Neuron (in vitro differentiated cells): ENCODE results near the gene CMBL.
"Not testable (repeated sequence)": the region's sequence is repeated elsewhere in the genome, so short reads cannot be mapped to it uniquely, and the experiment has no call there.

Experiments
- H2AFZ ChIP-seq: one replicate; pipeline ENCODE4 v1.6.1; 2013; ENCODE audit warnings: low read depth, mild to moderate bottlenecking, inconsistent platforms, low read length, moderate library complexity
- H3K27me3 ChIP-seq: one replicate; pipeline ENCODE4 v1.6.1; 2013; ENCODE audit warnings: low read length; ENCODE audit not compliant: insufficient read depth
- H3K36me3 ChIP-seq: one replicate; pipeline ENCODE4 v1.6.1; 2013; ENCODE audit warnings: low read length; ENCODE audit not compliant: insufficient read depth
- H3K4me1 ChIP-seq: one replicate; pipeline ENCODE4 v1.6.1; 2013; ENCODE audit warnings: low read length; ENCODE audit not compliant: insufficient read depth
- H3K4me3 ChIP-seq: 2 replicates; pipeline ENCODE4 v1.5.1; 2013; ENCODE audit warnings: mild to moderate bottlenecking, low read length, moderate library complexity
- H3K9me3 ChIP-seq: one replicate; pipeline ENCODE4 v1.6.1; 2013; ENCODE audit warnings: low read length

Gene CMBL

DNA sequence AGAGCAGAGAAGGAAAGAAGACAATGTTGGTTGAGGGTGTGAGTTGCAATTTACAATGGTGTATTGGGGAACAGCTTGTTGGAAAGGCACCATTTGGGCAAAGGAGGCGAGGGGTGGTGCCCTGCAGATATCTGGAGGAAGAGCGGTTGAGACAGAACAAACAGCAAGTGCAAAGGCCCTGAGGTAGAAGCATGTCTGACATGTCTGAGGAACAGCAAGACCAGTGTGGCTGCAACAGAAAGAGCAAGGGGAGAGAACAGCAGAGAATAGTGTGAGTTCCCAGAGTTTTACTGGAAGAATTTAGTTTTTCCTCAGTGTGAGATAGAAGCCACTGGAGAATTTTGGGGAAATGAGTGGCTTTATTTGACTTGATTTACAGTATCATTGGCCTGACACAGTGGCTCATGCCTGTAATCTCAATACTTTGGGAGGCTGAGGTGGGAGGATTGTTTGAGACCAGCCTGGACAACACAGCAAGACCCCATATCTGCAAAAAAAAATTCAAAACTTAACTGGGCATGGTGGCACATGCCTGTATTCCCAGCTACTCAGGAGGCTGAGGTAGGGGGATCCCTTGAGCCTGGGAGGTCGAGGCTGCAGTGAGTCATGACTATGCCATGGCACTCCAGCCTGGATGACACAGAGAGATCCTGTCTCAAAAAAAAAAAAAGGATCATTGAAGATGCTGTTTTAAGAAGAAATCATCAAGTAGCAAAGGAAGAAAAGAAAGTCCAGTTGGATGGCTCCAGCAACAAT is 13.6 kb downstream of the CMBL start:
- Histone ChIP-seq H3K36me3 (peaks cover 10% of the 10 kb centered on the region), H3K4me3 (no peak overlapping the region), H3K27me3 (no peaks in the 10 kb centered on the region), H3K9me3 (peaks cover 10% of the 10 kb centered on the region), H2AFZ (no peak overlapping the region), H3K4me1 (no peaks in the 10 kb centered on the region)

DNA sequence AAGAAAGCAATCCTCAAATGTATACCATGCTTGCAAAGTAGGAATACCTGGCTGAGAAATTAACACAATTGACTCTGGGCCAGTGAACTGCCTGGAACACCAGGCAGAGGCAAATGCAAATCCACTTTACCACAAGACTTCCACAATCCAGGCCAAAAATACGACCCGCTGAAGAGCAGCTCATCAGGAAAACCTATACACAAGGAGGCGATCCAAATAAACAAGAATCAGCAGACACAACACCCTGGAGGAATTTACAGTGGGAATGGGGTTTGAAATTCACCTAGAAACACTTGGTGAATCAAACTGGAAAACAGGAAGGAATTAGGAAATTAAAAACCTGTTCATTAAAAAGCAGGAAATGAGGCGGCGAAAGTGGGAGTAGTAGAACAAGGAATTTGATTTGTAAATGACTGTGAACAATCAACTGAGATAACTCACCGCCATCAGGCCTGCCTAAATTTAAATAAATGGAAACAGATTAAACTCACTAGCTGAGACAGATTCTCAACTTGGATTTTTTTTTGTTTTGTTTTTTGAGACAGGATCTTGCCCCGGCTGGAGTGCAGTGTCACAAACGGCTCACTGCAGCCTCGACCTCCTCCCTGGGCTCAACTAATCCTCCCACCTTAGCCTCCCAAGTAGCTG is 15.9 kb downstream of the CMBL start:
- H2AFZ ChIP-seq = no peak overlapping the region
- no peaks in the 10 kb centered on the region for H3K4me1 ChIP-seq
- H3K4me3 ChIP-seq = no peak overlapping the region
- H3K9me3 ChIP-seq = peaks cover 10% of the 10 kb centered on the region
- H3K27me3 ChIP-seq = no peaks in the 10 kb centered on the region
- H3K36me3 ChIP-seq = peaks cover 19% of the 10 kb centered on the region

GRCh38 chr5:10290438-10290837 is 17.3 kb downstream of the CMBL start:
- H3K9me3 ChIP-seq = peaks cover 3% of the 10 kb centered on the region

DNA sequence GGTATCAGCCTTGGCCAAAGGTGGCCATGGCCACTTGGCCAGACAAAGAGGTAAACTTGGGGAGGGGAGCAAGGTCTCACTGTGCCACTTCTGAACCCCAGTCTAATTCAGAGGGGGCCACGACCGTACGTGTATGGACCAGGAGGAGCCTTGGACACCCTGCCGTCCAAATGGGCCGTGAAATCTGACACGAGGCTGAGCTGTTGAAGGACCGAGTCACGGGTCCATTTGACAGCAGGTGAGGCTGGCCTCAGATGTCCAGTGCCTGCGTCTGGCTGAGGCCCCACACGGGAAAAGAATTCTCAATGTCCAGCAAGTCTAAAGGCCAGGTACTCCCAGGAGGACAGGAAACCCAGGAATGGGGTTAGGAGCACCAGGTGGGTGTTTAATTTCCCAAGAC is 17.7 kb downstream of the CMBL start:
- no peaks in the 10 kb centered on the region for H3K27me3 ChIP-seq

More at GRCh38 chr5:10290438-10290837, 17.3 kb downstream of the CMBL start:
- H3K27me3 ChIP-seq = no peaks in the 10 kb centered on the region
- peaks cover 21% of the 10 kb centered on the region for H3K36me3 ChIP-seq
- no peak overlapping the region for H3K4me3 ChIP-seq
- no peak overlapping the region for H2AFZ ChIP-seq
- no peaks in the 10 kb centered on the region for H3K4me1 ChIP-seq

DNA sequence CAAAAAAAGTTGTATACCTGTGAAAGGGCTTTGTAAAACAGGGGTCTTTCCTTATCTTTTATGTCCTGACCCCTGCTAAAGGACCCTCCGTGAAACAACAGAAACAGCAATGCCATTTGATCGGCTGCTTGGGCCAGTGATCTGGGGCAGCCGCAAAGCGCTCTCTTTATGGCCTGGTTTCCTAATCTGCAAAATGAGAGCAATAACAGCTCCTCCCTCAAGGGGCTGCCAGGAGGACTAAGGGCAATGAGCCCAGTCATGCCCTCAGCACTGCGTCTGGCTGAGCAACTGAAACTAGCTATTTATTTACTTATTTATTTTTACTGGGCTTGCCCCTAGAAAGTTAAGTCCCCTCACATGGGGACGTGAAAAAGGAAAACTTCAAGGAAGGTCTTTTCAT is 18.3 kb downstream of the CMBL start:
- Histone ChIP-seq H3K27me3 (no peaks in the 10 kb centered on the region), H3K4me3 (no peak overlapping the region), H3K4me1 (peaks cover 2% of the 10 kb centered on the region), H3K9me3 (no peaks in the 10 kb centered on the region), H2AFZ (no peak overlapping the region), H3K36me3 (peaks cover 21% of the 10 kb centered on the region)

More for the DNA sequence above, 17.7 kb downstream of the CMBL start:
- Histone ChIP-seq H3K4me3 (no peak overlapping the region), H2AFZ (no peak overlapping the region), H3K4me1 (no peaks in the 10 kb centered on the region), H3K9me3 (no peaks in the 10 kb centered on the region), H3K36me3 (peaks cover 21% of the 10 kb centered on the region)

DNA sequence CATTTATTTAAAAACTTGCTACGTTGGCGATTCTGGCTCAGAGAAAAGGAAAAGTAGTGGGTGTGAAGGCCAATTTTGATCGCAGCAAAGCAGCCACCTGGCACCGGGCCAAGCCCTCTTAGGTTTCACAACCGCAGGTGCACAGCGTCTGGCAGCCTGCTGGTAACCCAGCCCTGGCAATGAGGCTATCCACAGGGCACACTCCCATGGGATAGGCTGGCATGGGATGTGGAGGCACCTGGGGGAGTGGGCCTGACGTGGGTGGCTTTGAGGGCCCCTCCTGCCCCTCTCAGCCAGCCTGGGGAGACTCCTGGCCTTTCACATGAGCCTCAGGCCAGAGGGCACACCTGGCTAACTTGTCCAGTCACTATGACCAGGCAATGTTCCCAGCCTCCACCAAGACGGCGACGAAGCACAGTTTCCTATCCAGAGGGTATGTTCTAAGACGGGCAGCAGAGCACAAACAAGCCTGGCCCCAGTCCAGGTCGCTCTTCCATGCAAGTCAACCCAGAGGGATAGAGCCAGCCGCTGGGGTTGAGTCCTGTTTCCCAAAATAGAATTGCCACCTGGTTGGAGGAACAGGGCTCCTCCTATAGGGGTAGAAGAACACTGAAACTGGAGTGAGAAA is 19.0 kb downstream of the CMBL start:
- no peaks in the 10 kb centered on the region for H3K27me3 ChIP-seq
- H2AFZ ChIP-seq = no peak overlapping the region
- H3K36me3 ChIP-seq = peaks cover 21% of the 10 kb centered on the region
- H3K4me3 ChIP-seq = no peak overlapping the region
- no peaks in the 10 kb centered on the region for H3K9me3 ChIP-seq
- peaks cover 7% of the 10 kb centered on the region for H3K4me1 ChIP-seq

GRCh38 chr5:10286862-10287227 is 20.9 kb downstream of the CMBL start:
- Histone ChIP-seq H3K27me3 (no peaks in the 10 kb centered on the region), H3K36me3 (peaks cover 21% of the 10 kb centered on the region), H3K4me1 (peaks cover 8% of the 10 kb centered on the region), H3K9me3 (no peaks in the 10 kb centered on the region), H2AFZ (no peak overlapping the region), H3K4me3 (no peak overlapping the region)

DNA sequence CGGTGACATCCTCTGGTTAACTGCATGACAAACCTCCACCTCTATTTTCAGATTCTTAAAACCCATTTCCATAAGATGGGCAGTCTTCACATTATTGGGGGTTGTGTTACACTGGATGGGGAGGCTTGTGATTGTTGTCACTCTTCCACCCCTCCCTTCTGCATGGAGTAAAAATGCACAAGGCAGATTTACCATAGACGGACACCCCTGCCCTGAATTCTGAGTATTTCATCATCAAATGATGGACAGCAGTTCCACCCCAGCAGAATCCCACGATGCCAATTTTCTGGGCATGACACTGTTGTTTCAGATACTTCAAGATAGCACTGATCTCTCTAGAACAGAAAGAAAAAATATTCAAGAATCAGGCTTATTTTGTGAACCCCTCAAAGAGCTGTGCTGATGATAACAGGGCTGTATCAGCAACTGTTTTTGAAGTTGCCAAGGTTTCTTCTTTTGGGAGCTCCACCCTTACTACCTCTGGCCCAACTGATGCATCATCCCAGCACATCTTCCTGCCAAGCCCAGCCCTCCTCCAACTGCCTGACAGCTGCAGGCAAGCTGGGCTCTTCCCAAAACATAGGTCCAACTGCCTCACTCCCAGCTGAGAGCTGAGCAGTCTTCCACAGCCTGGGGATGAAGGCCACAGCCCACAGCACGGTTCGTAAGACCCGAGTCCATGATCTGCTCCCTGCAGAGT is 21.4 kb downstream of the CMBL start:
- H3K9me3 ChIP-seq = no peaks in the 10 kb centered on the region
- H2AFZ ChIP-seq = no peak overlapping the region
- H3K4me1 ChIP-seq = peaks cover 8% of the 10 kb centered on the region
- H3K4me3 ChIP-seq = no peak overlapping the region
- H3K27me3 ChIP-seq = no peaks in the 10 kb centered on the region
- H3K36me3 ChIP-seq = peaks cover 21% of the 10 kb centered on the region

GRCh38 chr5:10285362-10285761 is 22.3 kb downstream of the CMBL start:
- not testable (repeated sequence) for H2AFZ ChIP-seq, H3K4me1 ChIP-seq, H3K4me3 ChIP-seq, H3K27me3 ChIP-seq, H3K9me3 ChIP-seq
- peaks cover 20% of the 10 kb centered on the region for H3K36me3 ChIP-seq

- Histone ChIP-seq H3K4me3 (no peak overlapping the region), H2AFZ (peak overlapping the region; percentile 52), H3K9me3 (no peaks in the 10 kb centered on the region), H3K4me1 (peaks cover 8% of the 10 kb centered on the region), H3K36me3 (peaks cover 11% of the 10 kb centered on the region), H3K27me3 (no peaks in the 10 kb centered on the region)
Observed at GRCh38 chr5:10283927-10284635, 23.6 kb downstream of the CMBL start.

DNA sequence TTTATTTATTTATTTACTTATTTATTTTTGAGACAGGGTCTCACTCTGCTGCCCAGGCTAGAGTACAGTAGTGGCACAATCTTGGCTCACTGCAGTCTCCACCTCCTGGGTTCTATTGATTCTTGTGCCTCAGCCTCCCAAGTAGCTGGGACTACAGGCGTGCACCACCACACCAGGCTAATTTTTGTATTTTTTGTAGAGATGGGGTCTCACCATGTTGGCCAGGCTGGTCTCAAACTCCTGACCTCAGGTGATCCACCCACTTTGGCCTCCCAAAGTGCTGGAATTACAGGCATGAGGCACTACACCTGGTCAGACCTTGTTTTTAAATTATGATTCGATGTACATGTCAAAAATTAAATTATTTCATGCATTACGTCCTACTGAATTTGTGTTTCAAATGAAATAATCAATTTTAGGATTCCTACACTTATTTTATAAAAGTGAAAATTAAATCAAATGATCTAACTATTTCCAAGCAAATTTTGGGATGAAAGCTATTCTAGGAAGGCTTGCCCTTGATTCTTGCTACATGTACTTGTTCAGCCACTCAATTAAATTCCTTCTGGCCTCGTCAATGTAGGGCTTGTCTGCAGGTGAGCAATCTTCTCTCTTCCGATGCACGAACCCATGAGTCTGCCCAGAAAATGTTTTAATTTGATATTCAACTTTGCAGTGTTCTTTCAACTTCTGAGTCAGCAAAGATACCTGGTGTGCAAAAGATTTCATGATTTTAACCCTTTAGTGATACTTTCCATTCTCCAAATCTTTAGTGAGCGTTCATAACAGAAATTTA is 27.6 kb downstream of the CMBL start:
- Histone ChIP-seq H2AFZ (no peak overlapping the region), H3K36me3 (no peaks in the 10 kb centered on the region), H3K9me3 (no peaks in the 10 kb centered on the region), H3K27me3 (no peaks in the 10 kb centered on the region), H3K4me3 (no peak overlapping the region), H3K4me1 (peaks cover 8% of the 10 kb centered on the region)

- Histone ChIP-seq H3K4me3 (no peak overlapping the region), H2AFZ (no peak overlapping the region), H3K36me3 (no peaks in the 10 kb centered on the region), H3K9me3 (no peaks in the 10 kb centered on the region), H3K27me3 (no peaks in the 10 kb centered on the region), H3K4me1 (peaks cover 6% of the 10 kb centered on the region)
Observed at GRCh38 chr5:10279328-10279727, 28.4 kb downstream of the CMBL start.
